AG10803 (cell line): ENCODE data around the gene SLC13A2.

Source experiments
- DNase-seq: peaks from one replicate; pipeline ENCODE4 v3.0.0; 2010; ENCODE audit warnings: low read depth
- H3K4me3 ChIP-seq: 2 replicates; pipeline ENCODE4 v1.5.1; 2011; ENCODE audit warnings: mild to moderate bottlenecking, low read length, control low read depth
- TF ChIP-seq, protein P1 (sequence below): conservative IDR thresholded peaks from 2 replicates; pipeline ENCODE4 v1.5.1; 2011; ENCODE audit warnings: mild to moderate bottlenecking, low read length, control low read depth, inconsistent platforms

SLC13A2 gene

DNA sequence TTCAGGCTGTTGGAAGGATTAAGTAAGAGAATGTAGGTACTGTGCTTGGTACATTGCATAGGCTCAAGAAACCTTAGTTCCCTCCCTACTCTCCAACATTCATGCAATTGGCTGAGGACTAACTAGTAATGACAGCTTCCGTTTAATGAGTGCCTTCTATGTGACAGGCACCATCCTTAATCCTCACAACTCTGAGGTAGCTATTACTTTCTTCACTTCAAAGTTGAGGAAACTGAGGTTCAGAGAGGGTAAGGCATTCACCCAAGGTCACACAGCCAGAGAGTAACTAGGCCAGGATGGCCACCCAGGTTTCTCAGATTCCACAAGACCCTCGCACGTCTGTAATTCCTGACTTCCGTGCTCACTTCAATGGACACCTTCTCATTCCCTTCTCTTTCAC is 56.8 kb downstream of the SLC13A2 start:
- no peak for DNase-seq
- TF ChIP-seq, protein P1, sequence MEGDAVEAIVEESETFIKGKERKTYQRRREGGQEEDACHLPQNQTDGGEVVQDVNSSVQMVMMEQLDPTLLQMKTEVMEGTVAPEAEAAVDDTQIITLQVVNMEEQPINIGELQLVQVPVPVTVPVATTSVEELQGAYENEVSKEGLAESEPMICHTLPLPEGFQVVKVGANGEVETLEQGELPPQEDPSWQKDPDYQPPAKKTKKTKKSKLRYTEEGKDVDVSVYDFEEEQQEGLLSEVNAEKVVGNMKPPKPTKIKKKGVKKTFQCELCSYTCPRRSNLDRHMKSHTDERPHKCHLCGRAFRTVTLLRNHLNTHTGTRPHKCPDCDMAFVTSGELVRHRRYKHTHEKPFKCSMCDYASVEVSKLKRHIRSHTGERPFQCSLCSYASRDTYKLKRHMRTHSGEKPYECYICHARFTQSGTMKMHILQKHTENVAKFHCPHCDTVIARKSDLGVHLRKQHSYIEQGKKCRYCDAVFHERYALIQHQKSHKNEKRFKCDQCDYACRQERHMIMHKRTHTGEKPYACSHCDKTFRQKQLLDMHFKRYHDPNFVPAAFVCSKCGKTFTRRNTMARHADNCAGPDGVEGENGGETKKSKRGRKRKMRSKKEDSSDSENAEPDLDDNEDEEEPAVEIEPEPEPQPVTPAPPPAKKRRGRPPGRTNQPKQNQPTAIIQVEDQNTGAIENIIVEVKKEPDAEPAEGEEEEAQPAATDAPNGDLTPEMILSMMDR: no peak
- H3K4me3 ChIP-seq: no peak overlapping the region

DNA sequence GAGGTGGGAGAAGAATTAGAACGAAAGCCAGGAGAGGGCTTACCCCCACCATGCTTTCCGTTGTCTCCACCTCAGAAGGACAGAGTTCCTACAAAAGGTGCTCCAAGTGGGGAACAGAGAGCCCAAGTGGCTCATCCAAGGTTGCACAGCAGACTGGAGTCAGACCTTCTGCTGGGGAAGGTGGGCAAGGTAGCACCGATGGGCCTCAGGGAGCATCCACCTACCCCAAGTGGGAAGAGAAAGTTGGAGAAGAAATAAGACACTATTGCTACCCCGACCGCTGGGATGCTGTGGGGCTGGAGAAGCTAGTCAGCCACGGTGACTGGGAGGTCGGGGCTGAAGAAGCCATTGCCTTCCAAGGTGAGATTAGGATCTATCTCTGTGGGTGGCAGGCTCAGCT is 57.5 kb downstream of the SLC13A2 start:
- DNase-seq: no peak
- TF ChIP-seq, protein P1: no peak
- no peak overlapping the region for H3K4me3 ChIP-seq

DNA sequence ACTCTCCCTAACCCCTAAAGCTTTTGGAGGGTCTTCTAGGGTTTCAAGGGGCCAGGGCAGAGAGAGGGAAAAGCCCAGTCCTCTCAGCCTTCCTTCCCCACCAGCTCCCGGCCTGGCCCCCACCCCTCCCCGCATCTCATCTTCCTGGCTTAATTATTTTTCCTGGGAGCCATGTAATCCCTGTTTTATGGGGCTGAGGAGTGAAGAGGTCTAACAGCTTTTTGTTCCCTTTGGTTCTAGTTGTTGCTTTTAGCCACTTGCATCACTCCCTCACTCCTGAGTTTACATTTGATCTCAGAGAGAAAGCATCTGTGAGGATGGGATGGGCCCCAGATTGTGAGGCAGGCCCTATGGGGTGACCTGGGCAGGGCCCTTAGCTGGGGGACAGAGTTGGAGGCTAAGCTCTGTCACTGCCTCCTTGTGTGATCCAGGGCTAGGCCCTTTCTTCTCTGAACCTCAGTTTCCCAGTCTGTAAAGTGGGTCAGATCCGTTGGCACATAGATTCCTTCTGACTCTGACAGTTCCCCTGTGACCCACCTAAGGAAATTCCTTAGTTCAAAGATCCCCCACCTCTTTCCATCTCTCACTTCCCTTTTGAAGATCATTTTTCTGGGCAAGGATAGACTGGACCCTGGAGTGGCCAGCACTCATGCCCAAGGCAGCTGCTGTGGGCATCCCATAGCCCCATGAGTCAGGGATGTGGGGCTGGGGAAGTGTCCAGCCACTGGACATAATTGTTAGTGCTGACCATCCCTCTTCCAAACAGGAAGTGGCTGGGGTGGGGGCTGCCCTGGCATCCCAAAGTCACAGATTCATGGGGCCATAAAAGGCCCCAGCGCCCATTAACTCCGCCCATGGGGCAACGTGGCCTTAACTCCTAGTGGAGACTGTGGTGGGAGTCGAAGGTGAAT is 58.9 kb downstream of the SLC13A2 start:
- no peak overlapping the region for H3K4me3 ChIP-seq
- TF ChIP-seq, protein P1: no peak
- no peak for DNase-seq

DNA sequence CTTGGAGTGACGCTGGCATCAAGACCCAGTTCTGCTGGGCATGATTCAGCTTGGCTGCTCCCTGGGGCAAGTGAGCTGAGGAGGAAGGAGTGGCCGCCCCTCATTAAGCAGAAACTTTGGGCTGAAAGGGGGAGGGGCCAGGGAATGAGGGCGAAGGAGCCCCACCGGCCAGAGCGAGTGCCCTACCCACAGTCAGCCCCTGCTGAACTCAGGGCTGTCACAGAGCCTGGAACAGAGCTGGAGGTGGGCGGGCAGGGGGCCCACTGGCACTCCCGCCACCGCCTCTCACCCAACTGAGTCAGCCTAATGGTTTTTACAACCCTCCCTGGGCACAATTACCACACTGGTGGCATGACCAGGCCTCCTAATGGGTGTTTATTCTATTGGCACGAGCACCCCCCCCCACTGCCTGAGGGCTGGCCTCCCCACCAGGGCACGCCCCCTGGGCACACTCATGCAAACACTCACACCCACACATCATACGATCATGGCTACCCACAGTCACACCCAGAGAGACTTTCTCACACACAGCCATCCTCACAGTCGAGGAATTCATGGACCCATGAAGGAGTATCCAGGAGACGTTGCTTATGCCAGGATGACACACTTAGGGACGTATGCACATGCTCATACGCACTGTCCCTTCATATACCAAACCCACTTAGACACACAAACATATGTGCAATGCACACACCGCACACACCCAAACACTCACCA is 59.8 kb downstream of the SLC13A2 start:
- no peak for DNase-seq
- H3K4me3 ChIP-seq: no peak overlapping the region
- TF ChIP-seq, protein P1: no peak

GRCh38 chr17:28534740-28535375 is 61.4 kb downstream of the SLC13A2 start:
- no peak for DNase-seq
- TF ChIP-seq, protein P1: no peak
- H3K4me3 ChIP-seq: no peak overlapping the region

GRCh38 chr17:28536532-28537218 is 63.2 kb downstream of the SLC13A2 start:
- no peak for DNase-seq
- H3K4me3 ChIP-seq: no peak overlapping the region
- TF ChIP-seq, protein P1: no peak
